ENCODE measurements around the gene AP5Z1.
"Not testable (repeated sequence)": the region's sequence is repeated elsewhere in the genome, so short reads cannot be mapped to it uniquely, and the experiment has no call there.

AP5Z1 gene

GRCh38 chr7:4796453-4796852 lies 21.0 kb downstream of the AP5Z1 start:
- no peaks in the 10 kb centered on the region for H3K36me3 Mint-ChIP-seq
- peaks cover 4% of the 10 kb centered on the region for H3K4me1 Mint-ChIP-seq
- no peak overlapping the region for H3K27ac Mint-ChIP-seq

GRCh38 chr7:4797858-4798705 lies 22.7 kb downstream of the AP5Z1 start:
- H3K36me3 Mint-ChIP-seq = no peaks in the 10 kb centered on the region
- DNase-seq (ENCODE audit: low spot score in 2 of 2) (peak; percentile 74 to 84), ATAC-seq (peak; percentile 77)
- no peaks in the 10 kb centered on the region for H3K9me3 Mint-ChIP-seq
- H3K4me1 Mint-ChIP-seq = no peaks in the 10 kb centered on the region
- no peak overlapping the region for H3K27ac Mint-ChIP-seq
- H3K4me3 Mint-ChIP-seq = no peak overlapping the region

More at GRCh38 chr7:4796453-4796852, 21.0 kb downstream of the AP5Z1 start:
- DNase-seq (ENCODE audit: low spot score in 2 of 2) = no peak
- Mint-ChIP-seq H3K9me3 (no peaks in the 10 kb centered on the region), H3K4me3 (no peak overlapping the region)
- ATAC-seq = no peak

- Mint-ChIP-seq H3K4me1 (no peaks in the 10 kb centered on the region), H3K27ac (no peak overlapping the region), H3K4me3 (no peak overlapping the region), H3K36me3 (no peaks in the 10 kb centered on the region), H3K9me3 (no peaks in the 10 kb centered on the region)
- DNase-seq (ENCODE audit: low spot score in 2 of 2) (no peak), ATAC-seq (no peak)
Observed at GRCh38 chr7:4798706-4799235, 23.3 kb downstream of the AP5Z1 start.

- Mint-ChIP-seq H3K9me3 (no peaks in the 10 kb centered on the region), H3K4me1 (no peaks in the 10 kb centered on the region), H3K27ac (no peak overlapping the region), H3K4me3 (no peak overlapping the region), H3K36me3 (no peaks in the 10 kb centered on the region)
- no peak for DNase-seq (ENCODE audit: low spot score in 2 of 2)
- no peak for ATAC-seq
Observed at GRCh38 chr7:4799508-4800268, 24.3 kb downstream of the AP5Z1 start.

- H3K4me1 Mint-ChIP-seq = no peaks in the 10 kb centered on the region
- DNase-seq (ENCODE audit: low spot score in 2 of 2) (no peak), ATAC-seq (no peak)
- no peaks in the 10 kb centered on the region for H3K9me3 Mint-ChIP-seq
- no peak overlapping the region for H3K4me3 Mint-ChIP-seq
- H3K27ac Mint-ChIP-seq = no peak overlapping the region
- H3K36me3 Mint-ChIP-seq = no peaks in the 10 kb centered on the region
Observed at GRCh38 chr7:4800487-4800886, 25.1 kb downstream of the AP5Z1 start.

GRCh38 chr7:4800926-4801838 lies 25.8 kb downstream of the AP5Z1 start:
- no peak overlapping the region for H3K4me3 Mint-ChIP-seq
- H3K9me3 Mint-ChIP-seq = no peaks in the 10 kb centered on the region
- DNase-seq (ENCODE audit: low spot score in 2 of 2) = no peak
- no peak overlapping the region for H3K27ac Mint-ChIP-seq
- no peaks in the 10 kb centered on the region for H3K36me3 Mint-ChIP-seq
- peak; percentile 9 for ATAC-seq
- no peaks in the 10 kb centered on the region for H3K4me1 Mint-ChIP-seq

- H3K36me3 Mint-ChIP-seq = no peaks in the 10 kb centered on the region
- no peak overlapping the region for H3K4me3 Mint-ChIP-seq
- H3K27ac Mint-ChIP-seq = no peak overlapping the region
- peaks cover 1% of the 10 kb centered on the region for H3K4me1 Mint-ChIP-seq
- DNase-seq (ENCODE audit: low spot score in 2 of 2) (no peak), ATAC-seq (no peak)
- H3K9me3 Mint-ChIP-seq = no peaks in the 10 kb centered on the region
Observed at GRCh38 chr7:4801839-4802231, 26.4 kb downstream of the AP5Z1 start.

- H3K4me1 Mint-ChIP-seq; H3K36me3 Mint-ChIP-seq; H3K9me3 Mint-ChIP-seq; DNase-seq (ENCODE audit: low spot score in 2 of 2); H3K27ac Mint-ChIP-seq; H3K4me3 Mint-ChIP-seq; ATAC-seq: not testable (repeated sequence)
Observed at GRCh38 chr7:4802577-4802976, 27.2 kb downstream of the AP5Z1 start.

- Mint-ChIP-seq H3K9me3 (no peaks in the 10 kb centered on the region), H3K4me1 (peaks cover 6% of the 10 kb centered on the region), H3K27ac (no peak overlapping the region), H3K36me3 (no peaks in the 10 kb centered on the region), H3K4me3 (no peak overlapping the region)
- DNase-seq (ENCODE audit: low spot score in 2 of 2) (no peak), ATAC-seq (no peak)
Observed at GRCh38 chr7:4803397-4804241, 28.2 kb downstream of the AP5Z1 start.

- Mint-ChIP-seq H3K27ac (no peak overlapping the region), H3K4me3 (no peak overlapping the region), H3K4me1 (peaks cover 13% of the 10 kb centered on the region), H3K36me3 (no peaks in the 10 kb centered on the region), H3K9me3 (no peaks in the 10 kb centered on the region)
- DNase-seq (ENCODE audit: low spot score in 2 of 2) (no peak), ATAC-seq (no peak)
Observed at GRCh38 chr7:4805110-4805983, 29.9 kb downstream of the AP5Z1 start.

- Mint-ChIP-seq H3K4me3 (no peak overlapping the region), H3K36me3 (no peaks in the 10 kb centered on the region), H3K27ac (no peak overlapping the region), H3K4me1 (peaks cover 13% of the 10 kb centered on the region), H3K9me3 (no peaks in the 10 kb centered on the region)
- DNase-seq (ENCODE audit: low spot score in 2 of 2) (no peak), ATAC-seq (no peak)
Observed at GRCh38 chr7:4805984-4806300, 30.5 kb downstream of the AP5Z1 start.

- peaks cover 13% of the 10 kb centered on the region for H3K4me1 Mint-ChIP-seq
- no peaks in the 10 kb centered on the region for H3K9me3 Mint-ChIP-seq
- H3K36me3 Mint-ChIP-seq = no peaks in the 10 kb centered on the region
- peak overlapping the region; percentile 34 for H3K27ac Mint-ChIP-seq
- DNase-seq (ENCODE audit: low spot score in 2 of 2) = no peak
- no peak overlapping the region for H3K4me3 Mint-ChIP-seq
- ATAC-seq = peak; percentile 24
Observed at GRCh38 chr7:4806983-4807597, 31.7 kb downstream of the AP5Z1 start.

GRCh38 chr7:4807598-4808016 lies 32.2 kb downstream of the AP5Z1 start:
- Mint-ChIP-seq H3K36me3 (no peaks in the 10 kb centered on the region), H3K27ac (no peak overlapping the region), H3K4me3 (no peak overlapping the region), H3K9me3 (no peaks in the 10 kb centered on the region), H3K4me1 (peaks cover 13% of the 10 kb centered on the region)
- no peak for DNase-seq (ENCODE audit: low spot score in 2 of 2)
- ATAC-seq = no peak

Measured in stimulated activated effector memory CD8-positive, alpha-beta T cell treated with anti-CD3 and anti-CD28 coated beads, Interleukin-12 subunit alpha, Interleukin-12 subunit beta, amount 100 ng/mL, for 72 hours (primary cell).